Activated naive CD8-positive, alpha-beta T cell treated with anti-CD3 and anti-CD28 coated beads, Interleukin-2, amount 50 U/mL, for 16 hours (primary cell): Measurements from ENCODE around the gene EYS.
"Not testable (repeated sequence)": the region's sequence is repeated elsewhere in the genome, so short reads cannot be mapped to it uniquely, and the experiment has no call there.

Experiments used
- DNase-seq: peaks from one replicate; pipeline ENCODE4 v3.0.0-alpha.2; 2020; ENCODE audit warnings: low read depth, low spot score

The EYS gene

DNA sequence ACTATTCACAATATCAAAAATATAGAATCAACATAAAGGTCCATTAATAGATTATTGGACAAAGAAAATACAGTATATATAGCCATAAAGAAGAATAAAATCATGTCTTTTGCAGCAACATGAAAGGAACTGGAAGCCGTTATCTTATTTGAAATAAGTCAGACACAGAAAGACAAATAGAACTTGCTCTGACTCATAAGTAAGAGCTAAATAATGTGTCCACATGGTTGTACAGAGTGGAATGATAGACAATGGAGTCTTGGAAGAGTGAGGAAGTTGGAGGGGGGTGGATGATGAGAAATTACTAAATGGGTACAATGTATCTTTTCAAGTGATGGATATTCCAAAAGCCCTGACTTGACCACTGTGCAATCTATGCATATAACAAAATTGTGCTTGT is 1457.9 kb downstream of the EYS start:
- DNase-seq, result no peak

DNA sequence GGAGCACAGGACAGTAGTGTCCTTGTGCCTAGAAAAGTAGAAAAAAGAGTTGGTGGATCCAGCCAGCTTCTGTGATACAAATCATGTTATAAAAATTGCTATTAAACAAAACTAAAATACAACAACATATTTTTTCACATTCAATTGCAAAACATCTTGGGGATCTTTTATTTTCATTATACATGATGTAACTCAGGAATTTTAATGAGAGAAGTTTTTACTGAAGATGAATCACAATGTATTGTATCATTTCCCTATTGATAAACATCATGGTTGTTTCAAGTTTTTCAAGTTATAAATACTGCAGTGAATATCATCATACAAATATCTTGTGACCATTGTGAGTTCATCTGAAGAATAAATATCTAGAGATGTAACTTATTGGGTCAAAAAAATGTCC is 1463.4 kb downstream of the EYS start:
- DNase-seq, result no peak

DNA sequence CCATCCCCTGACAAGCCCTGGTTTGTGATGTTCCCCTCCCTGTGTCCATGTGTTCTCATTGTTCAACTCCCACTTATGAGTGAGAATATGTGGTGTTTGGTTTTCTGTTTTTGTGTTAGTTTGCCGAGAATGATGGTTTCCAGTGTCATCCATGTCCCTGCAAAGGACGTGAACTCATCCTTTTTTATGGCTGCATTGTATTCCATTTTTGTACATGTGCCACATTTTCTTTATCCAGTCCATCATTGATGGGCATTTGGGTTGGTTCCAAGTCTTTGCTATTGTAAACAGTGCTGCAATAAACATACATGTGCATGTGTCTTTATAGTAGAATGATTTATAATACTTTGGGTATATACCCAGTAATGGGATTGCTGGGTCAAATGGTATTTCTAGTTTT is 1468.1 kb downstream of the EYS start:
- DNase-seq, result not testable (repeated sequence)

DNA sequence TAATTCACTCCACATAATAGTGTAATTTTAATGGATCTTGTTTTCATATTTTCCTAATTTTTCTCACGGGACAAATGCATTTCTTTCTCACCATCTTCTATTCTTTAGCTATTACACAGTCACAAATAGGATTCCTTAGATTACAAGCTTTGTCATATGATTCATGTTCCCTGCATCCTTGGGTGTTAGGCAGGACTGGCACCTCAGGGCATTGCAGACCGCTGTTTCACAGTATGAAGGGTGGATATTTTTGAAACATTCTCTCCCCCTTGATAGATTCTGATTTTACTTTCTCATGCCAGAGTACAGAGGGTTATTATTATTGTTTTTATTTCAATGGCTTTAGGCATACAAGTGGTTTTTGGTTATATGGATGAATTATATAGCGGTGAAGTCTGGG is 1469.0 kb downstream of the EYS start:
- no peak for DNase-seq

DNA sequence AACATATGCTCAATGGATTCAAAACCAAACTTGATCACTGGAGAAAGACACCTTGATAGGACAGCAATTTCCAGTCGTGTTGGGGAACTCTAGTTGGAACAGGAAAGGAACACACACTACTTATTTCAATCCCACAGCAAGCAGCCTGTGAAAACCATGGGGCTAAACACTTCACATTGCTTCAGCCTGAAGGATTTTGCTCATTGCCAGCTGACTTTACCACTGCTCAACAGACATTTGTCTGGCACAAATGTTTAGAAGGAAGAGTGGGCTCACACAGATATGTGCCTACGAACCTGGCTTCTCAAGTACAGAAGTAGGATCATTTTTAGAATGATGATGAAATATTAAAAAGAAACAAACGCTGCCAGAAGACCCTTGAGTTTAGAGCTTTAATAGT is 1473.3 kb downstream of the EYS start:
- no peak for DNase-seq

DNA sequence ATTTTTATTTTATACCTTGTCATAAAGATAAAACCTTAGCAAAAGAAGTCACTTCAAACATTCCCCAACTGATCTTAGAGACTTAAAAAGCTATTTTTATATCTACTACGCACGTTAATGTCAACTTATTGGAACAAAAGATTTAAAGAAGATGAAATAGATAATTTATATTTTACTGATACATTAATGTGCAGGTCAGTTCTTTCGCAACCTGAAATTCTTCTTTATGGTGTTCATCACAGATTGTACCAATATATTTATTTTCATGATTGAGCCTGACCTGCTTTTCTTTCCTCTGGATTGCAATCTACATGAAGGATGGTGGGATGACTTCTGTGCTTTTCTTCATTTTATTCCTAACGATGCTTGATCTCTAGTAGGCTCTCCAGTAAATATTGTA is 1475.1 kb downstream of the EYS start:
- DNase-seq, result no peak

DNA sequence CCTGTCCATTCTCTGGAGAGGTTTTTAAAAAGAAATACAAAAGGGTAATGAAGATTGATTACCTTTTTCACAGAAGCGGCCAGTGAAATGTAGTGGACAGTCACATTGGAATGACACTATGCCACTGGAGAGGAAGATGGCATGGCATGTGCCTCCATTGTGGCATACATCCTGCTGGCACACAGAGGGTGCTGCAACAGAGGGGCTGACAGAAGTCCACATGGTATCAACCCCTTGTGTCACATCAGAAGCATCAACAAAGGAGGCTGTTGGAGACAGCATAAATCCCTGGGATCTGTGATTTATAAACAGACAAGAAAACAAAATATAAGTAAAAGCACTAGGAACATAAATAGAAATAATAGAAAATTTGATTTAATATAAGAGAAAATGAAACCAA is 1476.5 kb downstream of the EYS start:
- DNase-seq, result no peak

DNA sequence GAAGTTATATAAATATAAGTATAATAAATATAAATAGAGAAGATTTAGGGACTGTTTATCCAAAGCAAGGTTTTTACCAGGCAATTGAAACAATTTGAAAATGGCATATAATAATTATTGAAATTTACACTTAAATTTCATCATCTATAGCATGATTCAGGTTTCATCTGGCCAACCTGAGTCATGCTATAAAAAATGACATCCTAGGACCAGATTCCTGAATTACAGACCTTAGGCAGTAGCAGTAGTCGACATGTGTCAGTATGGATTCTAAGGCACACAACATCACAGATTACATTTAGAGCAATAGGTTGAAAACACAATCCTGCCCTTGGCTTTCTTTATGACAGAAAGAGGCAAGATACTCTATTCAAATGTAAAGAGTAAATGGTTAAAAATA is 1479.2 kb downstream of the EYS start:
- DNase-seq, result no peak

DNA sequence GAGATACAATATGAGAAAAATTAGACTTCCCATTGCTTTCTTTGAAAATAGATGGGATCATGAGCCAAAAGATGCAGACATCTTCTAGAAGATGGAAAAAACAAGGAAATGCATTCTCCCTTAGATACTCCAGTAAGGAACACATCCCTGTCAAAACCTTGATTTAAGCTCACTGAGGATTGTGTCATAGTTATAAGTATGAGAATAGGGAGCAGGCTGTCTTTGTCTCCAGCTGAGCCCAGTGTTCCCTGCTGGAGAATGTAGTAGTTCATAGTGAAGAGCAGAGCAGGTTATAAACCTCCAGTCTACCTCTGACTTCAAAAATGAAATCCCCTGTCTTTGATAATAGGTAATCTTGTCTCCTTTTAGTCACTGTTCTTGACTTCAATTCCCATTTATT is 1481.5 kb downstream of the EYS start:
- no peak for DNase-seq

DNA sequence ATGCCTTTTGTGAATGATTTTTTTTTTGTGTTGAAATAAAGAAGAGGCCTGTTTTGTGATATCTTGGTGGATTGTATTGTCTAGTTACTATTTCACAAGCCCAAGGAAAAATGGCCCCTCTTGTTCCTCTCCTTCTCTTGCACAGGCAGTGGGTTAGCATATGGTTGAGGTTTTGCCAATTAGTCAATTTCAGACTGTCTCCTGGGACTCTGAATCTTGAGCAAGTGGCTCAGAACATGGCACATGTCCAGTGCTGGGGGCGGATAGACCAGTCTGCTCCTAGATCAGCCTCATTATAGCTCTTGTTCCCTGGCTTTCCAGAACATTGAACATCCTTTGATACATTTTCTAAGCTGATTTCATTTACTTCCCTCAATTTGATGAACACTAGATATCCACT is 1482.2 kb downstream of the EYS start:
- DNase-seq, result no peak

DNA sequence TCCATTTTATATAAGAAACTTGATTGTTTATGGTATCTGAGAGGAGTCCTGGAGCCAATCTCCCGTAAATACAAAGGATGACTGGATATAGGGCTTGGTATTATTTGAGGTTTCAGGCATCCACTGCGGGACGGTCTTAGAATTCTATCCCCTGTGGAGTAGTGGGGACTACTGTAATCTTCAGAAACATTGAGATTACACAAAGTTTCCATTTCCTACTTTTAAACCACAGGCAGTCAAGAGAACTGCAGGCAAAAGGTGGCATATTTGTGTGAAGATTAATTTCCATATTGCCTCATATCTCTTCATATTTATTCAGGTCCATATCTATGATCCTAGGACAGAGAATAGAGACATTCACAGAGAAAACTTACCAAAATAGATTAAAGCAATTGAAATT is 1485.2 kb downstream of the EYS start:
- DNase-seq, result no peak

DNA sequence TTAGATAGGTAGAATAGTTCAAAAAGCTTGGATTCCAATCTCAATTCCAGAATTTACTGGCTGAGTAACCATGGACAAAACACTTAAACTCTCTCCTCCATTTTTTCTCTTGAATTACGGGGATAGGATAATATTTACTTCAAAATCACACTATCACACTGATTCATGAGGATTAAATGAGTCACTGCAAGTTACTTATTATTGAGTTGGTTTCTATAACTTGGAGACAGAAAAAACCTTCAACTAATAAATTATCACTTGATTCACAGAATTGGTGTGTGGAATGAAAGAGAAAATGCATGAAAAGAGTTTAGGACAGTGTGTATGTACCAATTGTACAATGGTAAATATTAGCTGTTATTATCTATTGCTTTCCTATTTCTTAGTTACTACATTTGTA is 1486.2 kb downstream of the EYS start:
- no peak for DNase-seq

DNA sequence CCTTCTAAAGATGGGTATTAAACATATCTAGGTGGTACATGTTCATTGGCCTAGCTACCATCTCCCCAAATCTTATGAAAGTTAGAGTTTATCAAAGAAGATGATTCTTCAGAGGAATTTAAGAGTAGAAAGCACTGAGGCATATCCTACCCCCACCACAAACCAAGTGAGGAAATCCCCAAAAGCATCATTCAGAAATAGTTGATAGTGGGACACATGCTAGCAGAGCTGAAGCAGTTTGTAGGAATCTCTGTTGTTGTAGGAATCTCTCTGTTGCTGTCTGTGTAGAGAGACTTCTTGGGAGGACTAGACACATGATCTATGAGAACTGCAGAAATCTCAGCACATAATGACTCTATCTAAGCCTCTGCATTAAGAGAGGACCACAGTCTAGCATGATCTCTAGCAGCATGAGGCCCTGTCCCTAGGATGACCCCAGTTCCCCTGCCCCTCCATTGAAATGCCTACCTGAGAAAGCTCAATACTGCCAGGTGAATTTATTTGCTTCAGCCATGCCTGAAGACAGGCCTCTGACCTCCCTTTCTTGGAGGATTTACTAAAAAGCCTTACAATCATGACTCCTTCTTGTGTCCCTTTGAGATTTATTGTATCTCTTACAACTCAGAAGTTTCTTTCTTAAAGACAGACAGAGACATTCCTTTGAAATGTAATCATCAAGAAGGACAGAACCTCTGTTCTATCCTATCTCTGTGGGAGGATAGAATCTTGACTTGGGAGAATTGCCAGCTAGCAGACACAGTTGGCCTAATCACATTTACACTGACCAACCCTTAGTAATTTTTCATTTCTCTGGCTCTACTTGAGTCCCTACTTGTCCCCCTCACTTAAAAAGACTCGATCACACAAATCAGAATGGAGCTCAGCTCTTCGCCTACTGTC is 1489.1 kb downstream of the EYS start:
- DNase-seq, result no peak

DNA sequence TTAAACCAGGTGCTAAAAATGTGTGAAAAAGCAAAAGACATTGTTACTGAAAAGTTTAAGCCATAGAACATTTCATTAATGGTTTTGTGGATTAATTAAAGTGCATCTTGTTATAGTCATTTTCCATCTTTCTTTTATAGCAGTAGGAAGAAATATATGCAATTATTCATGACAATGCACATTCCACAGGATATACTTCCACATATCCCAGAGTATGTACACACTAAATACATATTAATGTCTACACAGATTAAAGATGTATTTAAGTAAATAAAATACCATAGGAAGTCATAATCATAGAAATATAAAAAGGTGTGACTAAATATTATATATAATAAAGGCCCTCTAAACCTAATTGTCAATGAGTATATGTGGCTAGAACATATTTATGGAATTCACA is 1492.7 kb downstream of the EYS start:
- no peak for DNase-seq

DNA sequence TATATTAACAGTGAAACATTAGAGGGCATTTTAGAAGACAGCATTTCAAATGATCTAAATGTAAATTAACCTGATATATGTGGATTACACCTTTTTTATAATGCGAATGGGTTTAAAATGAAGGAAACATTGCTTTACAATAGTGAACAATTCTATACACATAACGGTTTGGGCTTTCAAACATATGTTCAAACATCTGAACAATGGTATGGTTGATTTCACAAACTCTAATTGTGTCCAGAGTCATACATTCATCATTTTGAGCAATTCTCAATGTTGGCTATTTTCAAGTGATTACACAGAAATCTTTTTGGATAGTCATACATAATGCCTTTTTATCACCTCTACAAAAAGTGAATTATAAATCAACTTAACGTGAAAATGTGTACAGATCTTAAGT is 1493.3 kb downstream of the EYS start:
- no peak for DNase-seq

DNA sequence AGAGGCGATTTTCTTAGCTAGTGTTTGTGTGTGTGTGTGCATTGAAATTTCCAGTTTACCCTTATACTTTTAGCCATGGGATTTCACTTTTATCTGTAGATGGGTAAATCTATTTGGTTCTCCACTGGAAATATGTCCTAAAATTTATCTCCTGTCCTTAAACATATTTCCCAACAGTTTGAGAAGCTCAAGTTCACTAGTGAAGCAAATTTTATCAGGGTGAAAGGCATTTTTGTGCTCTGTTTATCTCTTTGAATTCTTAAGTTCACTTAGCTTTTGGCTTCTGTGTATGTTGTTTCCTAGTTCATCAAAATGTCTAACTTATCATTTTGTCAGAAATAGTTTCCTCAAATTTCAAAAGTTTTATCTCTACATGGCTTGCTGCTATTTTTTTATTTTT is 1509.8 kb downstream of the EYS start:
- no peak for DNase-seq

DNA sequence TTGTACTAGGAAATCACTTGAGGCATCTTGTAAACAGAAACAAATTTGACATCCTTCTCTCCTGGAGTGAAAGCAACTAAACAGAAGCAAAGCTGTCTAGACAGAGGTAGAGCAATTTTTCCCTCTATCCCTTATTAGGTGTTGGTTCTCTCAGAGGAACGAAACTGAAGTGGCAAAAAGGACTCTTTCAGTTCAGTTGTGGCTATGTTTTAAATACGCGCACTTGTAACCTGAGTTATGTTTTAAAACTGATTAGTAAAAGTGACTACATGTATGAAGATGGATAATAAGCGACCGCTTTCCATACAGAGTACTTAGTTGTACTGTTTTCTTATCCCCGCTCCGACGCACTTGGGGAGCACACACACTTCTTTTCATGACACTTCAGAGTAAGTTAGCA is 1520.4 kb downstream of the EYS start:
- DNase-seq, result no peak

DNA sequence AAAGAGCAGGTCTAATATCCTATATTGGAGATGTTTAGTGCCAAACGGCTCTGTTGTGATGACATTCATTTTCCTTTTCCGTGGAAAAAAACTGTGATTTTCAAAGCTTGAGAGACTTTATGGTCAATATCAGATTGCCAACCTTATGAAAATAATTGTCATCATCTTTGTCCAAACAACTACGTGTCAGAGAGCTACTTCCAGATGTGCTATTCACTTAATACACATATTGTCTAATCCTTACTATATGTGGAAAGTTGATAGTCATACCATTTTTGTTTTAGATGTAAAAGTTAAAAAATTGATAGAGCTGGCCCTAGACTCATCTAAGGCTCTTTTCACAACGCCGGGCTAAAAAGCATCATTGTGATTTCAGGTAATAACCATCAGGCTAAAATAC is 1521.4 kb downstream of the EYS start:
- DNase-seq, result no peak

DNA sequence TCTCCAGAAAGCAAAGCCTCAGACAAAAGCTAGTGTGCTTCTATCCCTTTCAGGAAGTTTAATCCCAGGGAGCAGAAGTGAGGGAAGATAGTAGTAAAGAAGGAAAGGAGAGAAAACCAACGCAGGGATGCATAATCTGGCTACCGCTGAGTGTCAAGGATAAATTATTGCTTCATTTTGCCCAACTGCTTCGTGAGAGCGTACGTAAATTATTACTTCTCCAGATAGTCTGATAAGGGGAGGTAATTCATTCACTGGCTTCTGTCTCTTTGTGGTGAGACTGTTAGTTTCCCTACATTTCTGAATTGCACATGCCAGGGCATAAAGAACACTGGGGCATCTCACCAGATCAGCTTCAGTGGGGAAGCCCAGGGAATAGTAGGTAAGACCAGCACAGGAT is 1531.7 kb downstream of the EYS start:
- DNase-seq, result no peak

DNA sequence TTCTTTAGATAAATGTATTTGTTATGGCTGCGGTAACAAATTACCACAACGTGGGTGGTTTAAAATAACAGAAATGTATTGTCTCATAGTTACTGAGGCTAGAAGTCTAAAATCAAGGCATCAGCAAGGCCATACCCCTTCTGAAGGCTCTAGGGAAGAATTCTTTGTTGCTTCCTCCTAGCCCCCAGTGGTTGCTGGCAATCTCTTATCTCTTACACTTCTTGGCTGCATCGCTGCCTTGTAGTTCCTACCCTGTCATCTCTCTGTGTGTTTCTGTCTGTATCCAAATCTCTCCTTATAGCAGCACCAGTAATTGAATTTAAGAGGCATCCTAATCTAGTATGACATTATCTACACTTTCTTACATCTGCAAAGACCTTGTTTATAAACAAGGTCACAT is 1536.7 kb downstream of the EYS start:
- no peak for DNase-seq

DNA sequence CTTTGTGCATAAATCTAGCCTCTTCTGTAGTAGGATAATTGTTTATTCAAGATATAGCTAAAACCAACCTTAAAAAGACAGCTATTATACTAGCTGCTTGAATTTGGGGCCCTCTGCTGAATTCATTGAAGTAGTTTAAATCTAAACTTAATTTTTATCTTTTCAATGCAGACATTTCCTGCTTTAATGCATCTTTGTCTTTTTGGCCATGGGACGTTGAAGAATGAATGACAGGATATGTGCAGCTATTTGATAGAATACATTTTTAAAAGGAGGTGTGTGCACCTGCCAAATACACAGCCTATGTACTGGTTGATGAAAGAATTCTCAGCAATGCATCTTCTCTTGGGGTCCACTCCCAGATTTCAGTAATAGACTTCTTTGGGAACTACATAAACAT is 1546.5 kb downstream of the EYS start:
- DNase-seq, result no peak

DNA sequence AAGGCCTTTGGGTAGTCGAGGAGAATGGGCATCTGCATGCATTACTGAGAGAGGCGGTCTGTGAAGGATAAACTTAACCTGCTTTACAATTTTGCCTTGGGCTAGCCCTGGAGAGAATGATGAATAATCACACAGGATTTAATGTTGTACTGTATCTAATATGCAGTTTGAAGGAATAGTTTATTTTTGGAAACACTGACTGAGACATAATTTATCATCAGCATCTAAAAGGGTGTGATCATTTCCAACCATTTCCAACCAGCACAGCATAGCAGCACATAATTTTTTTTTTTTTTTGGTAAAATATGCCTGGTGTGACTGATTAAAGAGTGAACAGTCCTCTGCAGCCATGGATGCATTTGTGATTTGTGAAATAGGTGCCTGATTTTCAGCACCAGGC is 1552.0 kb downstream of the EYS start:
- DNase-seq, result no peak

DNA sequence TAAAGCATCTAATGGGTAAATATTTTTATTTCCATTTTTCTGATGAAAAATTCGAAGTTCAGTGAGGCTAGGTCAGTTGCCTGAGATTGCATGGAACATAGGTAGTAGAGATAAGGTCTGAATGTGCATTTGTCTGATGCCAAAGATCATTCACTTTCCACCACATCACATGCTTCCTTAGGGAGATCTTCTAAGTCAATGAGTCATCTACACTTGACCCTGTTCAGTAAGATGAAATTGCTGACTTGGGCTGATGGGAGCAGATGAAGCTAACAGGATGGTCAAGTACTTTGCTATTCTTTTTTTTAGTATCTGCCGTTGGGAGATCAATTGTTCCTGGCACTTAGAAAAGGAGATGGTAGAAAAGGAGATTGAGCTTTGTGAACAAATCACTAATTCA is 1560.2 kb downstream of the EYS start:
- no peak for DNase-seq

DNA sequence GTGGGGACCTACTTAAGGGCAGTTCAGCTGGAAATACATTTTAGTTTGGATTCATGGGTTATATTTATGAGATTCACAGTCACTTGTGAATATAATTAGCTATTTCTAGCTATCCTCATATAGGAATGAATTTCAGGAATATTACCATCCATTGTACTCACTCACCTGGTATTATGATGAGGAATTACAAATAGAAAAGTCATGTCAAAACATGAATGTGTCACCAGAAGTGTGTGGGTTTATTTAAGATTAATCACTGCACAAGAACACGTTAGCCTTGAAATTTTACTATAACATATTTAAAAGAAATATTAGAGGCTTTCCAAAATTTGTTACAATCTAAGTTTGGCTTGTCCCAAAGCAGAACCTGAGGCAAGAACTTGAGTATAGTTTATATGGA is 1560.9 kb downstream of the EYS start:
- DNase-seq, result no peak
